Middle frontal gyrus (tissue), 1 donor: Measurements from ENCODE around the gene HERC2.
"Not testable (repeated sequence)": the region's sequence is repeated elsewhere in the genome, so short reads cannot be mapped to it uniquely, and the experiment has no call there.

Experiments
- DNase-seq: peaks from one replicate; pipeline ENCODE4 v3.0.0-alpha.2; 2015; ENCODE audit warnings: low spot score; ENCODE audit errors: extremely low spot score

HERC2 gene

GRCh38 chr15:28273873-28274610 is 47.9 kb downstream of the HERC2 start:
- DNase-seq = no peak

- no peak for DNase-seq
These were observed 48.5 kb downstream of the HERC2 start for GRCh38 chr15:28273468-28273867.

DNA sequence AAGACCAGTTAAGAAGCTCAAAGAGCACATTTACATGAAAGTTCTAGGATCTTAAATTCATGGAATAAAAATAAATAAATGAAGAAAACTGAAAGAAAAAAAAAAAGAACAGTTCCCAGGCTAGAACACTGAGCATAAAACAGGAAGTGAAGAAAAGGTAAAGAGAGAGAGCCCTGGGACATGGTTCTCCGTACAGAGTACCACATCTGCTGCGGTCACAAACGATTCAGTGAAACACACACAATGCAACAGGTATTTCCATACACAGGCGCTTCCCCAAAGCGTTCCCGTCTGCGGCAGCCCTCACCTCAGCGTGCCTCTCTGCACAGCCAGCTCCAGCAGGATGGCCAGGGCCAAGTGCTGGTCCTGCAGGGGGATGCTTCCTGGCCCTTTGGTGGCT is 49.4 kb downstream of the HERC2 start:
- DNase-seq = no peak

- no peak for DNase-seq
These were observed 50.2 kb downstream of the HERC2 start for GRCh38 chr15:28271697-28272260.

DNA sequence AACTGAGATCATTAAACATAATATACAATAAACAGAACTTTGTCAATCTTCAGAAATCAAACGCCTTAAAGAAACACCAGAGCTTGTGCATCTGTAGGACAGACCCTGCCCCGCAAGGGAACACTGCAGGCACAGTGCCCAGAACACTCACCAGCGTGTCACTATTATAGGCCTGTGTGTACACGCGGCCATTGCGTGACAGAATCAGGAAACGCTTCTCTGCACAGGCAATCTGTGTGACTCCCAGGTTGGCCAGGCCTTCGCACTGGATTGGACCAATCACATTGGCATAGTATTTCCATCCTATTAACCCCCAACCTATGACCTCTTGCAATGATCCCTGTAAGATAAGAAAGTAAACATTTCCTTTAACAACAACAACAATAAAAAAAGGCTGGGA is 52.9 kb downstream of the HERC2 start:
- no peak for DNase-seq

DNA sequence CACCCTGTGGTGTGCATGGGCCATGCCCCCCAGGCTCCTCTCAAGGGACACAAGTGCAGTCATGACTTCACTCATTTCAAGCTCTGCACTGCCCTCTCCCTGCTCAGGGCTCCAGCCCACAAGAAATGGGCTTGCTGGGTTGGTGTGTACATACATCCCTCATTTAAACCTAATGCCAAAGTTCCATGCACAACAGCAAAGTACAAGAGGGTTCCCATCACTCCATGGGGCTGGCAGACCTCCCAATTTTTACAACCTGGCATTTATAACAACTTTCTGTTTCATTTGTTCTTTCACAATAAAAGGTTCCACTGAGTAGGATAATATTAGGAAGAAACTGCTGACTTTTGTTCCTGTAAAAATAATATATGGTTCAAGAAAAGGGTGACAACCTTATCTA is 54.3 kb downstream of the HERC2 start:
- no peak for DNase-seq

GRCh38 chr15:28265334-28266019 is 56.5 kb downstream of the HERC2 start:
- DNase-seq = no peak

- no peak for DNase-seq
These were observed 57.8 kb downstream of the HERC2 start for GRCh38 chr15:28264166-28264565.

GRCh38 chr15:28262438-28262837 is 59.5 kb downstream of the HERC2 start:
- no peak for DNase-seq

DNA sequence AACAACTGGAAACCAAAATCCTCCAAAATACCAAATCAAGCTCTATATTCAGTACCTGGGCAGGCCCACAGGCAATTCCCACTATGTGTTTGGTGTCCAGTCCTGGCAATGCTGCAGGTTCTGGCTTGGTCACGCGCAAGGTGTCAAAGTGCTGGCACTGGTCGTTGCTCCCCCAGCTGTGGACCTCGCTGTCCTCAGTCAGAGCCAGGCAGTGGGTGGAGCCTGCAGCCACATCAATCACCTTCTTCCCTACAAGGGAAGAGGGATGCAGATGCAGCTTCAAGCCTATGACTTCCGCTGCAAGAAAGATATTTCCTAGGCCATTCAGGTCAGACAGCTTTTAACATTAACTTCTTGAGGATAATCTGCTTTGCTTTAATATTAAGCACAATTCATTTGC is 61.3 kb downstream of the HERC2 start:
- no peak for DNase-seq

DNA sequence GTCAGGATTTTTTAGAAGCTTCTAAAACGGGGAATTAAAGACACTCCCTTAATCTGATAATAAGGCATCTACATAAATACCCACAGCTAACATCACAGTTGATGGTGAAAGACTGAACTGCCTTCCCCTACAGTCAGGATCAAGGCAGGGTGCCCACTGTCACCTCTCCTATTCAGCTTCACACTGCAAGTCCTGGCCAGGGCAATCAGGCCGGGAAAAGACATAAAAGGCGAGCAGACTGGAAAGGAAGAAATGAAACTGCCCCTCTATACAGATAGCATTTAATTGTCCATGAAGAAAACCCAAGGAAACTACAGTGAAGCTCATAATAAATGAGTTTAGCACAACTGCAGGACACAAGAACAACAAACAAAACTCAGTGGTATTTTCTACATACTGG is 61.7 kb downstream of the HERC2 start:
- no peak for DNase-seq

GRCh38 chr15:28255965-28256364 is 66.0 kb downstream of the HERC2 start:
- DNase-seq = no peak

DNA sequence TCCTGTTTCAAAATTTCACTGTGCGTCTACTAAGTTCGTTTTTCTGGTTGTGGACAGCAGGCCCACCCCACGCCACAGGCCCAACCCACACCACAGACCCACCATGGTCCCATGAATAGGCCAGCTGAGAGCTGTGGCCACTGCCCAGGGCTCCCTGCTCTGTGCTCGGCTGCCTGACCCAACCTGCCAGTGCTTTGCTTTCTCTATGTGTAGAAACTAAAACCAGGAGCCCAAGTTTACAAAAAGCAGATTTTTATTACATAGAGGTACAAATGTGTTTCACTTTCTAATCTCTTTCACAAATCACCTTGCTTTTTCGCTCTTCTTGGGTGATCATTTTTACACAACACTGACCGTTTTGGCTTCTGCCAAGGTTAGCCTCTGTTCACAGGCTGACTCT is 69.1 kb downstream of the HERC2 start:
- DNase-seq = no peak

DNA sequence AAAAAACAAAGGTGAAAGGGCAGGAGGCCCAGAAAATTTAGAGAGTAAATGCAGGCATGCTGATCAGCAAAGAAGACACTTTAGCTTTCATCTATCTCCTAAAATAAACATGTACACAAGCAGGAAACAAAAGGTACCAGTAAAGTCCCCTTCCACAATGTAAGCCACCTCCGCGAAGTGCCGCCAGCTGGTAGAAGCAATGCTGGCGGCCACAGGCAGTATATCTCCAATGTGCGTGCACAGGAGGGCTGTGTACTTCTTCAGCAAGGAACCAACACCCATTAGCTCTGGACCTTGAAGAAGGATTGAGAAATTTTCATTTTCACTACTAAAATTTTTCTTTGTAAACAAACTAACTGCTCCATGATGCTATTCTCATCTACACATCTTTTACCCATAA is 75.4 kb downstream of the HERC2 start:
- DNase-seq = no peak

DNA sequence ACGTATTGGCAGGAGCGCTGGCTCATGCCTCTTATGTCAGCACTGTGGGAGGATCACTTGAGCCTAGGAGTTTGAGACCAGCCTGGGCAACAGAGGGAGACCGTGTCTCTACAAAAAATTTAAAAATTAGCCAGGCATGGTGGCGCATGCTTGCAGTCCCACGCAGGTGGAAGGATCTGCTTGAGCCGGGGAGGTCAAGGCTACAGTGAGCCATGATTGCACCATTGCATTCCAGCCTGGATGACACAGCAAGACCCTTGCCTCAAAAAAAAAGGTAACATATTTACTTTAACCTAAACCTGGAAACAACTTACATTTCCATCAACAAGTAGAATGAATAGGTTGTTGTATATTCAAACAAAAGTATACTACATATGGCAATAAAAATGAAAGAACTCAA is 78.1 kb downstream of the HERC2 start:
- no peak for DNase-seq

GRCh38 chr15:28243399-28243798 is 78.6 kb downstream of the HERC2 start:
- DNase-seq = no peak

- DNase-seq = not testable (repeated sequence)
These were observed 83.7 kb downstream of the HERC2 start for GRCh38 chr15:28238296-28238695.

- DNase-seq = not testable (repeated sequence)
These were observed 90.2 kb downstream of the HERC2 start for GRCh38 chr15:28231743-28232142.

GRCh38 chr15:28231336-28231735 is 90.6 kb downstream of the HERC2 start:
- not testable (repeated sequence) for DNase-seq

DNA sequence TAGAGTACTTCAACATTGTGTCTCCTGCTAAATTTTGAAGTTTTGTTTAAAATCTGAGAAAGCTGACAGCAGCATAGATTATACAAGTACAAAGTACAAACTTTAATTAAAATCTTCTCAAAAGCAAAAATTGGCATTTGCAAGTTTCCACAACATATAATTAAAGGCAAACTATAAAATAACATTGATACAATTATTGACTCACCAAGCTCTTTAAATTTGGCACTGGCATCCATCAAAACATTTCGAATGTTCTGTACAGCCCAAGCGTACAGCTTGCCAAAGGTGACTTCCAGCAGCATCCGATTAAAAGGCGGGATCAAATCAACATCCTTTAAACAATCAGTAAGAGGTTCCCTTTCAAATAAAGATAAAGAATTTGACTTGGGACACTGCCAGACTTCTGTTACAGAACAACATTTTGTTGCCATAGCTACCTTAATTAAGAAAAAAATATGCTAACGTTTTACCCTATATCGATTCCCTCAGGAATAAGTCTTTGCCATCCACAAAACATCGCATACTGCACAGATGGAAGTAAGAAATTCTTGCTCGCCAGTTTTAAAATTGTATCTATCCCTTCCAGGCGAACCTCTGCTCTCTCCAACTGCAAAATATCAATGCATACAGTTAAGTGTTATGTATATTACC is 92.9 kb downstream of the HERC2 start:
- not testable (repeated sequence) for DNase-seq

GRCh38 chr15:28228096-28228495 is 93.9 kb downstream of the HERC2 start:
- DNase-seq = no peak

- DNase-seq = not testable (repeated sequence)
These were observed 94.7 kb downstream of the HERC2 start for GRCh38 chr15:28227303-28227702.
